ENCODE data around the gene RB1. TPM values are rescaled to one million over a fixed set of nuclear protein-coding genes. Genes with fewer than 3 reads are reported as not detected.

RB1 gene
- total RNA-seq, 1 experiment from 2014 or later: 36.7 TPM

GRCh38 chr13:48255090-48255489 is 48.5 kb upstream of the RB1 start:
- H3K9ac ChIP-seq (ENCODE audit: low read length): no peak overlapping the region
- H3K9me2 ChIP-seq (ENCODE audit: insufficient read depth): no peaks in the 10 kb centered on the region
- H3K4me3 ChIP-seq (replicated peaks in 1 of 2; ENCODE audit: low read depth in 1 of 2, low read length in 2 of 2): no peak overlapping the region
- TF ChIP-seq MAX (IDR thresholded peaks at IDR 0.05) (no peak), ZBTB33 (IDR thresholded peaks at IDR 0.05; ENCODE audit: extremely low read depth, insufficient replicate concordance, low read length) (no peak), SRF (IDR thresholded peaks at IDR 0.05; ENCODE audit: low read depth) (no peak), SP1 (IDR thresholded peaks at IDR 0.05; ENCODE audit: low read depth) (no peak), JUND (IDR thresholded peaks at IDR 0.05) (no peak), ZFX (IDR thresholded peaks at IDR 0.05) (no peak), EZH2phosphoT487 (IDR thresholded peaks at IDR 0.05; ENCODE audit: borderline replicate concordance) (no peak), EZH2 (IDR thresholded peaks at IDR 0.05) (no peak), POLR2A (IDR thresholded peaks at IDR 0.05; ENCODE audit: borderline replicate concordance, extremely low read depth, insufficient read depth, insufficient read length) (no peak), ELF1 (IDR thresholded peaks at IDR 0.05; ENCODE audit: borderline replicate concordance, low read depth) (no peak), EGR1 (IDR thresholded peaks at IDR 0.05; ENCODE audit: low read depth) (no peak), REST (IDR thresholded peaks at IDR 0.05; ENCODE audit: low read depth) (no peak), FOSL1 (IDR thresholded peaks at IDR 0.05; ENCODE audit: low read depth) (no peak), TCF7L2 (IDR thresholded peaks at IDR 0.05; ENCODE audit: borderline replicate concordance, extremely low read depth, insufficient read depth, insufficient read length) (no peak), POLR2AphosphoS5 (IDR thresholded peaks at IDR 0.05; ENCODE audit: low read depth, low read length) (no peak), YY1 (IDR thresholded peaks at IDR 0.05; ENCODE audit: extremely low read depth, insufficient replicate concordance, low read depth, low read length) (no peak), RAD21 (IDR thresholded peaks at IDR 0.05; ENCODE audit: low read depth) (no peak)
- no peak overlapping the region for H3K4me2 ChIP-seq (ENCODE audit: low read length)
- no peak overlapping the region for H2AFZ ChIP-seq (ENCODE audit: low read depth, low read length, poor library complexity, severe bottlenecking)
- POLR2A ChIA-PET: no interaction called here
- intact Hi-C loops (cut with micrococcal nuclease): no loop called here
- H3K27ac ChIP-seq (ENCODE audit: low read depth, low read length): no peak overlapping the region
- H3K9me3 ChIP-seq (ENCODE audit: control insufficient read depth in 1 of 2, insufficient read depth in 1 of 2, low read depth in 1 of 2, low read length in 2 of 2): no peaks in the 10 kb centered on the region
- H3K4me1 ChIP-seq (ENCODE audit: control insufficient read depth in 1 of 2, insufficient read depth in 2 of 2, low read length in 2 of 2): no peaks in the 10 kb centered on the region
- BruUV-seq (replicated peaks): no TSS peak
- ATAC-seq (no peak), DNase-seq (ENCODE audit: low read depth, low spot score) (no peak)
- no peaks in the 10 kb centered on the region for H3K27me3 ChIP-seq (ENCODE audit: insufficient read depth, low read length)
- H3K79me2 ChIP-seq (ENCODE audit: insufficient read depth, low read length): no peaks in the 10 kb centered on the region
- RAD21 ChIA-PET (ENCODE audit: low non-redundant PET in 1 of 2, low total read pairs in 2 of 2, uncharacterized antibody in 2 of 2, unreplicated experiment in 2 of 2): no interaction called here
- H3K36me3 ChIP-seq (ENCODE audit: control insufficient read depth in 1 of 2, insufficient read depth in 2 of 2, low read length in 2 of 2): peaks cover 0 to 14% of the 10 kb centered on the region in 2 experiments; a peak in 2 of 4 replicates
- no peaks in the 10 kb centered on the region for H4K20me1 ChIP-seq (ENCODE audit: insufficient read depth)
- CTCF ChIA-PET: no interaction called here
